Kidney (tissue), 14 donors: Measurements from ENCODE around the gene DUS1L. TPM values are rescaled to one million over a fixed set of nuclear protein-coding genes. Genes with fewer than 3 reads are reported as not detected.

ENCODE experiments used
- DNase-seq, 5 donors: peaks; one replicate each; pipeline ENCODE4 v3.0.0-alpha.2; 2013 to 2020
- FAIRE-seq: peaks from 2 replicates; lab custom pipeline; 2012; peaks lifted over from hg19 to GRCh38; lab: Jason Lieb, UNC
- H3K27ac ChIP-seq, 2 donors: one replicate each; pipeline ENCODE4 v1.7.0; 2013; ENCODE audit warnings: low read depth in 2 of 2, low read length in 2 of 2, inconsistent platforms in 1 of 2
- H3K27me3 ChIP-seq: one replicate; pipeline ENCODE4 v1.7.1; 2013; ENCODE audit warnings: low read length, inconsistent platforms; ENCODE audit not compliant: control insufficient read depth, insufficient read depth
- H3K36me3 ChIP-seq, 3 donors: one replicate each; pipeline versions ENCODE4 v1.7.0 to v1.7.1; 2013; ENCODE audit warnings: low read length in 3 of 3, control low read depth in 1 of 3, inconsistent platforms in 1 of 3; ENCODE audit not compliant: insufficient read depth in 3 of 3, control insufficient read depth in 2 of 3
- H3K4me1 ChIP-seq, 3 donors: one replicate each; pipeline versions ENCODE4 v1.7.0 to v1.7.1; 2013; ENCODE audit warnings: low read length in 3 of 3, inconsistent platforms in 1 of 3, low read depth in 1 of 3; ENCODE audit not compliant: control insufficient read depth in 2 of 3, insufficient read depth in 2 of 3
- H3K4me3 ChIP-seq, 3 donors: one replicate each; pipeline versions ENCODE4 v1.7.0 to v1.8.1; 2013; ENCODE audit warnings: low read length in 3 of 3, control low read depth in 1 of 3, inconsistent platforms in 1 of 3
- H3K9ac ChIP-seq, 3 donors: one replicate each; pipeline versions ENCODE4 v1.7.0 to v1.7.1; 2013; ENCODE audit warnings: low read length in 3 of 3, control low read depth in 1 of 3, inconsistent platforms in 1 of 3
- H3K9me3 ChIP-seq, 3 donors: one replicate each; pipeline versions ENCODE4 v1.7.0 to v1.7.1; 2013; ENCODE audit warnings: low read length in 3 of 3, control low read depth in 1 of 3, inconsistent platforms in 1 of 3; ENCODE audit not compliant: control insufficient read depth in 2 of 3, insufficient read depth in 1 of 3
- CTCF ChIP-seq: IDR thresholded peaks from 3 replicates; pipeline ENCODE4 v1.5.1; 2012; ENCODE audit warnings: mild to moderate bottlenecking, moderate library complexity, borderline replicate concordance; ENCODE audit not compliant: insufficient read depth; ENCODE audit errors: extremely low read depth
- intact Hi-C: fragments of 100-400 bp; cut with DNase I; formaldehyde crosslinking; loops from one replicate; pipeline ENCODE4 v1.11.1; 2022
- polyA plus RNA-seq: library from polyadenylated mRNA; stranded (reverse); fragments of 350-450 nt; fragmentation: Illumina TruSeq; extraction: RNeasy Lipid Tissue Mini Kit (QIAGEN cat#74804); gene quantifications from one replicate; pipeline ENCODE4 v1.2.3, GENCODE V29; 2014; ENCODE audit warnings: low read depth, low replicate concordance; ENCODE audit not compliant: insufficient read depth
- total RNA-seq: library from RNA; stranded (reverse); fragmentation: NEBNext Ultra II Directional; extraction: Animal tissue kit (Norgen Biotek cat#: 25700); gene quantifications from one replicate; pipeline ENCODE4 v1.2.1, GENCODE V29; 2021
- donor health status: control.
- donor health status: control.
- donor health status: control.
- donor health status: control.
- donor health status: control.
- donor health status: DM: yes; HTN: yes; CAD: no.
- donor health status: Normal renal cell carcinoma (clear cell type).

DUS1L gene
- total and polyA plus RNA-seq, 2 donors from 2014 or later: 84.8 to 102 TPM

- no peak overlapping the region for H3K27ac ChIP-seq
- no peaks in the 10 kb centered on the region for H3K36me3 ChIP-seq
- no peaks in the 10 kb centered on the region for H3K4me1 ChIP-seq
- no peak overlapping the region for H3K4me3 ChIP-seq
- no peaks in the 10 kb centered on the region for H3K9me3 ChIP-seq
- H3K27me3 ChIP-seq: no peaks in the 10 kb centered on the region
- FAIRE-seq (no peak), DNase-seq (no peak)
- intact Hi-C loops: loop anchor here (10.0 kb wide), 1 partner anchor 48 kb away; the partner anchor contains the start of gene NOTUM
- no peak overlapping the region for H3K9ac ChIP-seq
- no peak for TF ChIP-seq CTCF
Measured at GRCh38 chr17:82012640-82013295, 52.8 kb downstream of the DUS1L start.

- FAIRE-seq (no peak), DNase-seq (no peak)
- intact Hi-C loops: loop anchor here (10.0 kb wide), 1 partner anchor 47 kb away; the partner anchor contains the start of gene NOTUM
- no peaks in the 10 kb centered on the region for H3K36me3 ChIP-seq
- H3K4me1 ChIP-seq: no peaks in the 10 kb centered on the region
- no peak overlapping the region for H3K4me3 ChIP-seq
- no peaks in the 10 kb centered on the region for H3K27me3 ChIP-seq
- no peak overlapping the region for H3K9ac ChIP-seq
- TF ChIP-seq CTCF: no peak
- H3K27ac ChIP-seq: no peak overlapping the region
- H3K9me3 ChIP-seq: no peaks in the 10 kb centered on the region
Measured at GRCh38 chr17:82012261-82012639, 53.4 kb downstream of the DUS1L start.

GRCh38 chr17:82011617-82012187 lies 53.9 kb downstream of the DUS1L start:
- Histone ChIP-seq H3K27me3 (no peaks in the 10 kb centered on the region), H3K9me3 (no peaks in the 10 kb centered on the region), H3K9ac (no peak overlapping the region), H3K4me1 (no peaks in the 10 kb centered on the region), H3K4me3 (no peak overlapping the region), H3K27ac (no peak overlapping the region), H3K36me3 (no peaks in the 10 kb centered on the region)
- FAIRE-seq (no peak), DNase-seq (no peak)
- TF ChIP-seq CTCF: no peak
- intact Hi-C loops: loop anchor here (10.0 kb wide), 1 partner anchor 47 kb away; the partner anchor contains the start of gene NOTUM
